H9 (cell line): Measurements from ENCODE around the gene MRTFA. TPM values are rescaled to one million over a fixed set of nuclear protein-coding genes. Genes with fewer than 3 reads are reported as not detected.

Source experiments
- DNase-seq: peaks from one replicate; pipeline ENCODE4 v3.0.0-alpha.2; 2017
- H2AFZ ChIP-seq: one replicate; pipeline ENCODE4 v1.6.1; 2013; ENCODE audit warnings: mild to moderate bottlenecking, low read length, control low read depth, moderate library complexity
- H2AK5ac ChIP-seq: 2 replicates; pipeline ENCODE4 v1.6.1; 2013; ENCODE audit warnings: low read length, control low read depth, mixed read lengths; ENCODE audit not compliant: insufficient read length
- H2BK120ac ChIP-seq: one replicate; pipeline ENCODE4 v1.6.1; 2013; ENCODE audit warnings: low read depth, mild to moderate bottlenecking, low read length, control low read depth, inconsistent platforms; ENCODE audit not compliant: poor library complexity, severe bottlenecking
- H2BK12ac ChIP-seq: 2 replicates; pipeline ENCODE4 v1.6.1; 2013; ENCODE audit warnings: low read length, control low read depth, mixed read lengths, low read depth; ENCODE audit not compliant: insufficient read length
- H2BK15ac ChIP-seq: 2 replicates; pipeline ENCODE4 v1.6.1; 2013; ENCODE audit warnings: low read depth, low read length, control low read depth
- H2BK20ac ChIP-seq: one replicate; pipeline ENCODE4 v1.6.1; 2013; ENCODE audit warnings: low read depth, mild to moderate bottlenecking, low read length, control low read depth, inconsistent platforms; ENCODE audit not compliant: poor library complexity, severe bottlenecking
- H2BK5ac ChIP-seq: 2 replicates; pipeline ENCODE4 v1.6.1; 2013; ENCODE audit warnings: low read length, control low read depth, mixed read lengths; ENCODE audit not compliant: insufficient read length
- H3K14ac ChIP-seq: 2 replicates; pipeline ENCODE4 v1.6.1; 2013; ENCODE audit warnings: low read length, control low read depth; ENCODE audit not compliant: insufficient read depth
- H3K18ac ChIP-seq: 2 replicates; pipeline ENCODE4 v1.6.1; 2013; ENCODE audit warnings: low read depth, mild to moderate bottlenecking, mixed read lengths, low read length, control low read depth; ENCODE audit not compliant: insufficient read length
- H3K23ac ChIP-seq: 2 replicates; pipeline ENCODE4 v1.6.1; 2013; ENCODE audit warnings: low read length, control low read depth, mixed read lengths, low read depth; ENCODE audit not compliant: insufficient read length
- H3K23me2 ChIP-seq: 2 replicates; pipeline ENCODE4 v1.6.1; 2013; ENCODE audit warnings: low read depth, mild to moderate bottlenecking, mixed read lengths, low read length, control low read depth; ENCODE audit not compliant: insufficient read length, poor library complexity, severe bottlenecking
- H3K27ac ChIP-seq: 2 replicates; pipeline ENCODE4 v1.5.1; 2013; ENCODE audit warnings: low read length, control low read depth, mixed read lengths, low read depth; ENCODE audit not compliant: insufficient read length
- H3K27me3 ChIP-seq: 2 replicates; pipeline ENCODE4 v1.6.1; 2013; ENCODE audit warnings: low read length, control low read depth, inconsistent platforms; ENCODE audit not compliant: insufficient read depth
- H3K4ac ChIP-seq: 2 replicates; pipeline ENCODE4 v1.6.1; 2013; ENCODE audit warnings: low read depth, mild to moderate bottlenecking, control low read depth, inconsistent platforms, low read length, moderate library complexity
- H3K4me1 ChIP-seq: 2 replicates; pipeline ENCODE4 v1.6.1; 2013; ENCODE audit warnings: low read length, control low read depth, inconsistent platforms; ENCODE audit not compliant: insufficient read depth
- H3K4me2 ChIP-seq: 2 replicates; pipeline ENCODE4 v1.6.1; 2013; ENCODE audit warnings: low read length, control low read depth, mixed read lengths; ENCODE audit not compliant: insufficient read length, insufficient read depth
- H3K56ac ChIP-seq: 2 replicates; pipeline ENCODE4 v1.6.1; 2013; ENCODE audit warnings: low read depth, mild to moderate bottlenecking, mixed read lengths, low read length, control low read depth; ENCODE audit not compliant: insufficient read length
- H3K79me1 ChIP-seq: 2 replicates; pipeline ENCODE4 v1.6.1; 2013; ENCODE audit warnings: low read depth, mild to moderate bottlenecking, moderate library complexity, low read length, control low read depth, inconsistent platforms; ENCODE audit not compliant: insufficient read depth, poor library complexity, severe bottlenecking
- H3K79me2 ChIP-seq: 2 replicates; pipeline ENCODE4 v1.6.1; 2013; ENCODE audit warnings: low read length, control low read depth, inconsistent platforms; ENCODE audit not compliant: insufficient read depth
- H3K9ac ChIP-seq: 2 replicates; pipeline ENCODE4 v1.6.1; 2013; ENCODE audit warnings: low read length, control low read depth, mixed read lengths; ENCODE audit not compliant: insufficient read length; ENCODE audit errors: extremely low read depth
- H3K9me3 ChIP-seq: one replicate; pipeline ENCODE4 v1.6.1; 2013; ENCODE audit warnings: low read depth, low read length, inconsistent platforms; ENCODE audit not compliant: control insufficient read depth
- H3T11ph ChIP-seq: one replicate; pipeline ENCODE4 v1.6.1; 2013; ENCODE audit warnings: mild to moderate bottlenecking, low read length, control low read depth, inconsistent platforms
- H4K20me1 ChIP-seq: one replicate; pipeline ENCODE4 v1.6.1; 2013; ENCODE audit not compliant: control insufficient read depth, insufficient read length, insufficient read depth
- H4K5ac ChIP-seq: 2 replicates; pipeline ENCODE4 v1.6.1; 2013; ENCODE audit warnings: low read depth, mild to moderate bottlenecking, mixed read lengths, low read length, control low read depth; ENCODE audit not compliant: insufficient read length
- H4K8ac ChIP-seq: replicated peaks from 2 replicates; pipeline ENCODE4 v1.6.1; 2013; ENCODE audit warnings: low read length, control low read depth, mixed read lengths, low read depth; ENCODE audit not compliant: insufficient read length
- H4K91ac ChIP-seq: 2 replicates; pipeline ENCODE4 v1.6.1; 2013; ENCODE audit warnings: low read depth, mild to moderate bottlenecking, moderate library complexity, mixed read lengths, low read length, control low read depth; ENCODE audit not compliant: insufficient read length
- H3K27ac Mint-ChIP-seq, 3 experiments: 2 replicates in 2 of 3; 3 replicates in 1 of 3; pipeline ENCODE4 v1.8.0; 2020 to 2021; ENCODE audit warnings: mixed read lengths in 3 of 3, mild to moderate bottlenecking in 1 of 3, moderate library complexity in 1 of 3
- H3K27me3 Mint-ChIP-seq: 2 replicates; pipeline ENCODE4 v1.8.0; 2021; ENCODE audit warnings: low read depth, mild to moderate bottlenecking, moderate library complexity, mixed read lengths
- H3K36me3 Mint-ChIP-seq, 3 experiments: 2 replicates in 2 of 3; 3 replicates in 1 of 3; pipeline ENCODE4 v1.8.0; 2020 to 2021; ENCODE audit warnings: low read depth in 3 of 3, mixed read lengths in 3 of 3; ENCODE audit not compliant: insufficient read depth in 1 of 3
- H3K4me1 Mint-ChIP-seq, 2 experiments: 2 replicates each; pipeline ENCODE4 v1.8.0; 2020; ENCODE audit warnings: mixed read lengths in 2 of 2
- H3K4me3 Mint-ChIP-seq, 2 experiments: 2 replicates in 1 of 2; 3 replicates in 1 of 2; pipeline ENCODE4 v1.8.0; 2020 to 2021; ENCODE audit warnings: mild to moderate bottlenecking in 2 of 2, mixed read lengths in 2 of 2, moderate library complexity in 1 of 2
- H3K9me3 Mint-ChIP-seq, 2 experiments: 2 replicates in 1 of 2; 3 replicates in 1 of 2; pipeline ENCODE4 v1.8.0; 2020; ENCODE audit warnings: mild to moderate bottlenecking in 2 of 2, mixed read lengths in 2 of 2, moderate library complexity in 1 of 2
- CTCF ChIP-seq: fragments of 200-600 bp; sonication (generic); conservative IDR thresholded peaks from 3 replicates; pipeline ENCODE4 v1.8.0; 2021; ENCODE audit warnings: antibody characterized with exemption, mild to moderate bottlenecking
- WGBS: extraction: QIAGEN DNeasy Blood & Tissue Kit; methylation state at CpG from one replicate; pipeline ENCODE4 v1.1.7; 2013; ENCODE audit warnings: missing lambda C conversion rate, low lambda C conversion rate, mixed read lengths; ENCODE audit not compliant: insufficient read length; ENCODE audit errors: extremely low coverage; 5-methylcytosine and 5-hydroxymethylcytosine counted together
- total RNA-seq: library from RNA; stranded (reverse); gene quantifications from 2 replicates; pipeline ENCODE4 v1.2.1, GENCODE V29; 2021

The MRTFA gene
- total RNA-seq, 1 experiment from 2014 or later: 38.1 TPM

- Mint-ChIP-seq H3K4me3 (peak overlapping the region; percentile 62 to 76), H3K36me3 (peaks cover 0 to 10% (median 6%) of the 10 kb centered on the region in 3 experiments; a peak in 4 of 7 replicates), H3K9me3 (no peaks in the 10 kb centered on the region), H3K4me1 (peaks cover 48% of the 10 kb centered on the region in 2 experiments), H3K27ac (no peak overlapping the region), H3K27me3 (peaks cover 4% of the 10 kb centered on the region; the same call in 1 of the 2 replicates)
- Histone ChIP-seq H3K4ac (no peak overlapping the region), H3K27ac (no peak overlapping the region), H3K9me3 (no peaks in the 10 kb centered on the region), H2AK5ac (no peak overlapping the region), H3K18ac (peak overlapping the region; percentile 10), H4K91ac (no peak overlapping the region), H2BK15ac (no peak overlapping the region), H3K79me2 (no peaks in the 10 kb centered on the region), H2AFZ (no peak overlapping the region), H3K23me2 (no peaks in the 10 kb centered on the region), H3K4me1 (peaks cover 11% of the 10 kb centered on the region), H3K9ac (no peak overlapping the region), H4K5ac (no peak overlapping the region), H3K4me2 (no peak overlapping the region), H3K14ac (0 out of 2 replicates have a peak overlapping the region, but pooled peaks have one; percentile 60), H2BK12ac (no peak overlapping the region), H3K23ac (no peak overlapping the region), H3K27me3 (no peaks in the 10 kb centered on the region), H4K8ac (no peak overlapping the region), H2BK120ac (no peak overlapping the region), H3K79me1 (no peaks in the 10 kb centered on the region), H3K56ac (no peak overlapping the region), H2BK20ac (no peak overlapping the region), H2BK5ac (no peak overlapping the region), H3T11ph (no peak overlapping the region), H4K20me1 (no peaks in the 10 kb centered on the region)
- TF ChIP-seq CTCF: no peak
- DNase-seq: no peak
- no CpG with 5 or more reads among the region's 14 CpGs for WGBS
Measured at GRCh38 chr22:40678493-40679248, 42.2 kb upstream of the MRTFA start.
